ENCODE data around the gene KCNIP1. TPM values are rescaled to one million over a fixed set of nuclear protein-coding genes. Genes with fewer than 3 reads are reported as not detected.
"Not testable (repeated sequence)": the region's sequence is repeated elsewhere in the genome, so short reads cannot be mapped to it uniquely, and the experiment has no call there.

KCNIP1 gene
- total RNA-seq, 1 donor from 2014 or later: not detected

- no peak for DNase-seq (ENCODE audit: low spot score)
Observed at GRCh38 chr5:170746961-170747340, 243.1 kb downstream of the KCNIP1 start.

DNA sequence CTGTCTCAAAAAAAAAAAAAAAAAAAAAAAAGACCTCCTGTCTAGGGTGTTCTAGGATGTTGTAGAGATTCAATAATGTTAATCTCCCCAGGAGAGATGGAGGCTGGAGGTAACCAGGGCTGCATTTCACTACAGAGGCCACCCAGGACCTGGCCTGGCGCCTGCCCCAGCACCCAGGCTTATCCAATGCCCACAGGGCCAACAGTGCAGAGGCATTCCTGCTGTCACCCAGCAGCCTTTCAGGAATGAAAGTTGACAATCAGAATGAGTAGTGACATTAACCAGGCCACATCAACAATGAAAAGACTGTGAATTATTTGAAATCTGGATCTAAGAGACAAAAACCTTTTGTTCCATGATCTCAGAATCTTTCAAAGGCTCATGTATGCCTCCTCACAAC is 243.5 kb downstream of the KCNIP1 start:
- DNase-seq (ENCODE audit: low spot score): no peak

DNA sequence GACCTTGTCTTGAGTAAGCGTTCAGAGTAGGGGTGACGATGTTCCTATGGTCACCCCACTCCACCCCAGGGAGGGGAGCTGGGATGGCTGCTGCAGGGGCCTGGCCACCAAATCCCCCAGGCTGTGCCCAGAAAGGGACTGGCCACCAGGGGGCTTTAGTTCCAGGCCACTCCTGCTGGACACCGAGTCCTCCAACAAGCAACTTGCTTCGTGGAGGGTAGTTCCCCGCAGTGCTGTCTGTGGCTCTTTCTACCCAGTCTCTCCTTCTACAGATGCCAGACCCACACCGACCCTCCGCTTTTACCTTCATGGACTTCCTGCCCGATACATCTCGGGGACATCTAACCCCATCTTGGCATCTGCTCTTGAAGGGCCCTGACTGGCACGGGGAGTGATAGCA is 244.0 kb downstream of the KCNIP1 start:
- no peak for DNase-seq (ENCODE audit: low spot score)

DNA sequence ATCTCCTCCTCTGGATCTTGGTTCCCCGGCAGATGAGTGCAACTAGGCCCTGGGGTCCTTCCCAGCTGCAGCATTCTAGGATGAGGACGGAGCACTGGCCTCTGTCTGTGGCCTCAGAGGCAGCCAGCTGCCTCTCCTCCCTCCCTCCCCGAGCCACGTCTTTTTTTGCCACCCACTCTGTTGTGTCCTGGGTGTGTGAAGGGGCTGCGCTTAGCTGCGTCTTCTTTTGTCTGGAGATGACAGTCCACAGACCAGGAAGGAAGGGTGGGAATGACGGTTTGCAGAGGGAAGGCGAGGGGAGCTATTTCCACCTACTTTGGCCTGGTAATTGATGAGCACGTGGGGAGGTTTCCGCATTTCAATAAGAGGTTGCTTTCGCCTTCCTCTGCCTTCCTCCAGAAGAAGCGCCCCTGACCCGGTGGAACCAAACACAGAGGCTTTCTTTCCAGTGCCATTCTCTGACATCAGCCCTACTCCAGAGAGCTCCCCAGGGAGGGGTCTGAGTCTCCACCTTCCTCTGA is 245.2 kb downstream of the KCNIP1 start:
- no peak for DNase-seq (ENCODE audit: low spot score)

DNA sequence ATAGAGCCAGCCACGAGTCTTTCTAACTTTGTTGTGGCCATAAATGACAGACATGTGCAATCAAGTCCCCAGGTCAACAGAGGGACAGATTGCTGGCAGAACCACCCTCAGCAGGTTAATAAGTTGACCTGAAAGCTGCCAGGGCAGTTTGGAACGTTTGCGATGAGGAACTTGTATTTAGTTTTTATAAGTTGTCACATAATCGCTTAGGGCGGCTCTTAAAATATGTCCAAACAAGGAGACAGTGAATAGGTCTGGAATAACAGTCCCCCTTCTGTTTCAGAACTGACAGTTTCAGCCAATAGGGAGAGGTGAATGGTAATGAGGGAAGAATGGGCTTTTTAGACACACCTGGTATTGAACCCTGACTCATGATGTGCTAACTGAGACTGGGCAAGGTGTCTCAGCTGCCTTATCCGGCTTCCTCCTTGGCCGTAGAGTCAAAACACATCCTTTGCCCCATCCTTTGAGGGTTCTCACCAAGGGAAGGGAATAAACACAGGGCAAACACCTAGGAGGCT is 246.2 kb downstream of the KCNIP1 start:
- no peak for DNase-seq (ENCODE audit: low spot score)

DNA sequence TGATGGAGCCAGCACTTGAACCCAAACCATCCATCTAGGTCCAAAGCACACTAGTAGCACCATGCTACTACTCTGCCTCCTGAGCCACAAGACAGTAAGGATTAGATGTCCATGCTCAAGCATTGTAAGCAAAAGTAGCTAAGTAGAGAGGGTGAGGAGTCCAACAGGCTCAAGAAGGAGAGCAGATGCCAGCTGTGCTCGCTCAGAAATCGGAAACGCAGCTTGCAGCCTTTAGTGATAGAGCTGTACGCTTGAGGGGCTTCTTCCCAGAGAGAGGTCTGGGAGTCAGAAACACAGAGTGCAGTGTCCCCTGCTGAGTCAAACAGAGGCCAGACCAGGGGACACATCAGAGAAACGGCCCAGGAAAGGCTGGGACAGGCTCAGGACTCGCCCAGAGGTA is 247.0 kb downstream of the KCNIP1 start:
- DNase-seq (ENCODE audit: low spot score): no peak

- DNase-seq (ENCODE audit: low spot score): no peak
Observed at GRCh38 chr5:170751631-170752030, 247.8 kb downstream of the KCNIP1 start.

DNA sequence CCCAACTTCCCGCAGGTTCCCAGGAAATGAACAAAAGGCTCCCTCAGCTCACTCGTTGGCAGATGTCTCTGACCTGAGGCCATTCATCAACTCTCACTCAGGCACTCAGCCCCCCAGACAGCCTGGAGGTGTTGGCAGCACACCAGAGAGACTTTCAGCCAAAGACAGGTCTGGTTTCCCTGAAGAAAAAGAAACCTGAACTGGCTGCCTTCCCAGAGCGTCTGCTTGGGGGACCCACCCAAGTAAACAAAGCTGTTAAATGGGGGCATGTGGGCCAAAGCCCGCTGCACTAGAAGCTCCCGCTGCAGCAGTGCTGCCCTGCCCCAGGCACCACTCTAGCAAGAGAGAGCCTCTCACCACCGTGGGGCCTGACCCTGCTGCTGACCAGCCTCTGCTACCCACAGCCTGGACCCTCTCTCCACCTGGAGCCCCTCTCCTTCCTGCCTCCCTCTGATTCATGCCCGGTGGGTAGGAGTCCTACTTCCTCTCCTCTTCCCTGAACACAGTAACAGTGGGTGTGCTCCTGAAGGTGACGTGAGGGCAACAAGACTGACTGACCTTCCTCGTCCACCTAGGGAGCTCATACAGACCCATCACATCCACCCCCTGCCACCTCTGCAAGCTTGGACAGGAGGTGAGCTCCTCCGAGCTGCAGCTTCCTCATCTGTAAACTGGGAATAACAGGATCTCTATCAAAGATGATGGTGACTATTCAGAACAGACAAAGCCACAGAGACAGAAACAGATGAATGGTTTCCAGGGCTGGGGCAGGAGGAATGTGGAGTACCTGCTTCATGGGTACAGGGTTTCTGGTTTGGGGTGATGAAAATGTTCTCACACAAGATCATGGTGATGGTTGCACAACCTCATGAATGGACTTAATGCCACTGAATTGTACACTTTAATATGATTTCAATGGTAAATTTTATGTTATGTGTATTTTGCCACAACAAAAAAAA is 248.7 kb downstream of the KCNIP1 start:
- DNase-seq (ENCODE audit: low spot score): no peak

GRCh38 chr5:170753311-170753710 is 249.5 kb downstream of the KCNIP1 start:
- no peak for DNase-seq (ENCODE audit: low spot score)

- not testable (repeated sequence) for DNase-seq (ENCODE audit: low spot score)
Observed at GRCh38 chr5:170754508-170754907, 250.7 kb downstream of the KCNIP1 start.

- DNase-seq (ENCODE audit: low spot score): no peak
Observed at GRCh38 chr5:170755679-170756456, 252.0 kb downstream of the KCNIP1 start.

DNA sequence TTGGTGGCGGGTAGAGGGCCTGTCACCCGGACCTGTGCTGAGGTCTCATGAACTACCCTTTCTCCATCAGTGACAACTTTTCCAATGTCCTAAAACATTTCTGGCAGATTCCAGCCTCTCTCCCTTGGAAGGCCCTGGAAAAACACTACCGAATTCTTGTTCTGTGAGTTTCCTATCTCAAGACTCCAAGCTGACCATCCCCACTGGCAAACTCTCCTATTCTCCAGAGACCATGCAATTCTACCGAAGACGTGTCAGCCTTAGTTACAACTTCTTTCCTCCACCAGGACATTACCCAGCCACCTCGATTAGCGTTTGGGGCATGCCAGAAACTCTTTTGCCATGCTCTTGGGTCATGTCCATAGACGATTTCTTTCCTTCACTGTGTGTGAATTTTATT is 252.9 kb downstream of the KCNIP1 start:
- no peak for DNase-seq (ENCODE audit: low spot score)

DNA sequence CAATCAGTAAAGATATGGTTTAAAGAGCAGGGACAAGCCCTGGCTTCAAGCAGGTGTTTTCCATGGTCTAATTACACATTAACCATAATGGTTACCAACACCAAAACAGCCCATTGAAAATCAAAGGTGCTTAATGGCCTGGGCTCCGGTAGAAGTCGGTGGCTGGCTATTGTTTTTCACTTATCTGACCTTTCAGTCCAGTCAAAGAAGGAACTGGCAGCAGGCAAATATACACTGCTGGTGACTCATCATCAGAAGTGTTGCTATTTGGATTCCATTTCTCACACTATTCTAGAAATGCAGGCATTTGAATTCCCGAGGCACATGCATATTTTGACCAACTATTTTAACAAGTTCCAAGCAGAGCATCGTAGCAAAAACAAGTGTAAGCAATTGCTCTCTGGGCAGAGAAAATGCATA is 253.4 kb downstream of the KCNIP1 start:
- no peak for DNase-seq (ENCODE audit: low spot score)

DNA sequence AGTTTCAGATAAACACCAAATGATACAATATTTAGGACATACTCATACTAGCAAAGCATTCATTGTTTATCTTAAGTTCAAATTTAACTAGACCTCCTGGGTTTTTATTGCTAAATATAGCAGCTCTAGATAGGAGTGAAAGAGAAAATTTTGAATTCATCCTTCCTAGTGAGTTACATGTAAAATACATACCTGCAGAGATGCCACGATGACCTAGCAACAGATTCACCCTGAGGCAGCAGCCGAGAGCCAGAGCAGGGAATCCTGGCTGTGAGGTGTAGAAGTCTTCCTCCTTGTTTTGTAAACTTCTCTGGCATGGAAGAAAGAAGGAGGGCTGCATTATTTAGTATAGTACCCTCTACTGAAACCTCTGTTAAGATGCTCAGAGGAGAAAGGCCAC is 253.8 kb downstream of the KCNIP1 start:
- no peak for DNase-seq (ENCODE audit: low spot score)

- no peak for DNase-seq (ENCODE audit: low spot score)
Observed at GRCh38 chr5:170758481-170758880, 254.7 kb downstream of the KCNIP1 start.

- no peak for DNase-seq (ENCODE audit: low spot score)
Observed at GRCh38 chr5:170760113-170760512, 256.3 kb downstream of the KCNIP1 start.

- no peak for DNase-seq (ENCODE audit: low spot score)
Observed at GRCh38 chr5:170761048-170761707, 257.4 kb downstream of the KCNIP1 start.

DNA sequence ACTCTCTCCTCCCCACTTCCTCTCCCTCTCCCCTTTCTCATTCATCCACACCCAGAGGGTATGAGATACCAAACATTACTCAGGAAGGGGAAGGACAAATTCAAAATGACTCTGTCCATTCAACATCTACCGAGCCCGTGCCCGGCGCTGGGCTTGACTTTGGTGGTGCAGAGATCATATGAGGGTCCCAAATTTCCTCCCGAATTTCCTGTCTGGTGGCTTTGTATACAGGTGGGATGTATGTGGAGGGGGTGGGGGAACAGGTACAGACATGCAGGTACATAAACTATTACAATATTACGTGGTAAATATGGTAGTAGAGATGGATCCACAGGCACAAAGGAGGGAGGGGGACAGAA is 257.9 kb downstream of the KCNIP1 start:
- no peak for DNase-seq (ENCODE audit: low spot score)

DNA sequence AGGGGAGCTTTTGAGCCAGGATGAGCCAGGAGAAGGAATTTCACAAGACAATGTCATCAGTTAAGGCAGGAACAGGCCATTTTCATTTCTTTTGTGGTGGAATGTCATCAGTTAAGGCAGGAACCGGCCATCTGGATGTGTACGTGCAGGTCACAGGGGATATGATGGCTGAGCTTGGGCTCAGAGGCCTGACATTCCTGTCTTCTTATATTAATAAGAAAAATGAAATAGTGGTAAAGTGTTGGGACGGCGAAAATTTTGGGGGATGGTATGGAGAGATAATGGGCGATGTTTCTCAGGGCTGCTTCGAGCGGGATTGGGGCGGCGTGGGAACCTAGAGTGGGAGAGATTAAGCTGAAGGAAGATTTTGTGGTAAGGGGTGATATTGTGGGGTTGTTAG is 258.5 kb downstream of the KCNIP1 start:
- not testable (repeated sequence) for DNase-seq (ENCODE audit: low spot score)

GRCh38 chr5:170765868-170766267 is 262.0 kb downstream of the KCNIP1 start:
- not testable (repeated sequence) for DNase-seq (ENCODE audit: low spot score)

- no peak for DNase-seq (ENCODE audit: low spot score)
Observed at GRCh38 chr5:170769246-170769645, 265.4 kb downstream of the KCNIP1 start.

All from mesenteric fat pad (tissue), 1 donor.